ENCODE results near the gene FAM174B.
A peak's percentile ranks its signal among the peaks of the same experiment; 100 is the strongest.

Gene FAM174B

DNA sequence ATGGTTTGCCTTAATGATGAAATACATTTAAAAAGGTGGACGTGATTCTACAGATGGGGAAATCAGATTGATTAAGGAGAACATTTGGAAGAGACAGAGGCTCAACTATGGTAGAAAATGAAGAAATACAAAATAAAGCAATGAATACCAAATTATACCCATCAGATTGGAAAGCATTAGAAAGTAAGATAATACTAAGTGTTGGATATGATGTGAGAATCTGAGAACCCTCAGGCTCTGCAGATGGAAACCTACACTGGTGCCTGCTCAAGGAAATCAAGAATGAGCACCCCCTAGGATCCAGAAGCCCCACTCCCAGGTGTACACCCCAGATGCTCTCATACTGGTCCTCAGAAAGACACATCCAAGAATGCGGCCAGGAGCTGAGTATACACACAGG is 4.6 kb downstream of the FAM174B start:
- Histone ChIP-seq H3K36me3 (ENCODE audit: insufficient read depth, low read length) (no peaks in the 10 kb centered on the region), H3K4me1 (ENCODE audit: control insufficient read depth, insufficient read depth, low read length) (peaks cover 12% of the 10 kb centered on the region), H3K27me3 (ENCODE audit: control insufficient read depth, insufficient read depth, low read length) (peaks cover 2% of the 10 kb centered on the region), H3K9me3 (replicated peaks; ENCODE audit: low read length) (no peaks in the 10 kb centered on the region), H3K9ac (ENCODE audit: low read depth, low read length) (no peak overlapping the region), H3K4me2 (ENCODE audit: low read length) (no peak overlapping the region), H3K4me3 (ENCODE audit: low read length) (no peak overlapping the region)

GRCh38 chr15:92650256-92650655 is 5.3 kb downstream of the FAM174B start:
- Histone ChIP-seq H3K4me1 (ENCODE audit: control insufficient read depth, insufficient read depth, low read length) (peaks cover 8% of the 10 kb centered on the region), H3K4me2 (ENCODE audit: low read length) (no peak overlapping the region), H3K9ac (ENCODE audit: low read depth, low read length) (no peak overlapping the region), H3K27me3 (ENCODE audit: control insufficient read depth, insufficient read depth, low read length) (peaks cover 2% of the 10 kb centered on the region), H3K36me3 (ENCODE audit: insufficient read depth, low read length) (no peaks in the 10 kb centered on the region), H3K4me3 (ENCODE audit: low read length) (no peak overlapping the region), H3K9me3 (replicated peaks; ENCODE audit: low read length) (no peaks in the 10 kb centered on the region)

GRCh38 chr15:92648190-92648875 is 7.2 kb downstream of the FAM174B start:
- Histone ChIP-seq H3K4me2 (ENCODE audit: low read length) (no peak overlapping the region), H3K9me3 (replicated peaks; ENCODE audit: low read length) (no peaks in the 10 kb centered on the region), H3K4me1 (ENCODE audit: control insufficient read depth, insufficient read depth, low read length) (no peaks in the 10 kb centered on the region), H3K36me3 (ENCODE audit: insufficient read depth, low read length) (no peaks in the 10 kb centered on the region), H3K9ac (ENCODE audit: low read depth, low read length) (no peak overlapping the region), H3K4me3 (ENCODE audit: low read length) (no peak overlapping the region), H3K27me3 (ENCODE audit: control insufficient read depth, insufficient read depth, low read length) (no peaks in the 10 kb centered on the region)

- Histone ChIP-seq H3K4me1 (ENCODE audit: control insufficient read depth, insufficient read depth, low read length) (no peaks in the 10 kb centered on the region), H3K9me3 (replicated peaks; ENCODE audit: low read length) (no peaks in the 10 kb centered on the region), H3K4me3 (ENCODE audit: low read length) (no peak overlapping the region), H3K36me3 (ENCODE audit: insufficient read depth, low read length) (no peaks in the 10 kb centered on the region), H3K9ac (ENCODE audit: low read depth, low read length) (no peak overlapping the region), H3K4me2 (ENCODE audit: low read length) (no peak overlapping the region), H3K27me3 (ENCODE audit: control insufficient read depth, insufficient read depth, low read length) (no peaks in the 10 kb centered on the region)
Measured at GRCh38 chr15:92647467-92648163, 8.0 kb downstream of the FAM174B start.

- Histone ChIP-seq H3K36me3 (ENCODE audit: insufficient read depth, low read length) (no peaks in the 10 kb centered on the region), H3K27me3 (ENCODE audit: control insufficient read depth, insufficient read depth, low read length) (no peaks in the 10 kb centered on the region), H3K4me3 (ENCODE audit: low read length) (no peak overlapping the region), H3K4me1 (ENCODE audit: control insufficient read depth, insufficient read depth, low read length) (no peaks in the 10 kb centered on the region), H3K9ac (ENCODE audit: low read depth, low read length) (no peak overlapping the region), H3K4me2 (ENCODE audit: low read length) (no peak overlapping the region), H3K9me3 (replicated peaks; ENCODE audit: low read length) (no peaks in the 10 kb centered on the region)
Measured at GRCh38 chr15:92646216-92646615, 9.4 kb downstream of the FAM174B start.

DNA sequence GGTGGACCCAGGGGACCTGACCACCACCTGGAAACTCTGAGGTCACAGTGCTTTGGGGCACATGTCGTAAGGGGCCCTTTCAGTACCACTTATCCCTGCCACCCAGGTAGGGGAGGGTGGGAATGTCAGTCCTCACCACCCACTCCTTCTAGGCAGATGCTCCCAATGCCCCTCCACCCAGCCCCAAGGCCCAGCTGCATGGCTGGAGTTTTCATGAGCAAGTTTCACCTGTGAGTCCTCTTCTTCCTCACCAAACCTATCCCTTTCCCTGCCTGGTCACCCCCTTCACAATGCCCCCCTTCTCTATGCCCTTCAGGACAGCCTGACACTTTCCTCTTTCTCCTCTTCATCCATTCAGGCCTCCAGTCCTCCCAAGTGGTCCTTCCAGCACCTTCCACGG is 9.8 kb downstream of the FAM174B start:
- Histone ChIP-seq H3K4me3 (ENCODE audit: low read length) (no peak overlapping the region), H3K9me3 (replicated peaks; ENCODE audit: low read length) (no peaks in the 10 kb centered on the region), H3K9ac (ENCODE audit: low read depth, low read length) (no peak overlapping the region), H3K4me2 (ENCODE audit: low read length) (no peak overlapping the region), H3K4me1 (ENCODE audit: control insufficient read depth, insufficient read depth, low read length) (no peaks in the 10 kb centered on the region), H3K36me3 (ENCODE audit: insufficient read depth, low read length) (no peaks in the 10 kb centered on the region), H3K27me3 (ENCODE audit: control insufficient read depth, insufficient read depth, low read length) (no peaks in the 10 kb centered on the region)

GRCh38 chr15:92645051-92645631 is 10.4 kb downstream of the FAM174B start:
- H3K4me1 ChIP-seq (ENCODE audit: control insufficient read depth, insufficient read depth, low read length): no peaks in the 10 kb centered on the region
- H3K27me3 ChIP-seq (ENCODE audit: control insufficient read depth, insufficient read depth, low read length): no peaks in the 10 kb centered on the region
- H3K9me3 ChIP-seq (replicated peaks; ENCODE audit: low read length): no peaks in the 10 kb centered on the region
- H3K36me3 ChIP-seq (ENCODE audit: insufficient read depth, low read length): no peaks in the 10 kb centered on the region
- no peak overlapping the region for H3K9ac ChIP-seq (ENCODE audit: low read depth, low read length)
- no peak overlapping the region for H3K4me3 ChIP-seq (ENCODE audit: low read length)
- no peak overlapping the region for H3K4me2 ChIP-seq (ENCODE audit: low read length)

GRCh38 chr15:92643849-92644815 is 11.4 kb downstream of the FAM174B start:
- H3K4me3 ChIP-seq (ENCODE audit: low read length): no peak overlapping the region
- H3K4me1 ChIP-seq (ENCODE audit: control insufficient read depth, insufficient read depth, low read length): no peaks in the 10 kb centered on the region
- no peaks in the 10 kb centered on the region for H3K27me3 ChIP-seq (ENCODE audit: control insufficient read depth, insufficient read depth, low read length)
- H3K9ac ChIP-seq (ENCODE audit: low read depth, low read length): no peak overlapping the region
- H3K4me2 ChIP-seq (ENCODE audit: low read length): no peak overlapping the region
- no peaks in the 10 kb centered on the region for H3K9me3 ChIP-seq (replicated peaks; ENCODE audit: low read length)
- H3K36me3 ChIP-seq (ENCODE audit: insufficient read depth, low read length): no peaks in the 10 kb centered on the region

GRCh38 chr15:92638709-92639365 is 16.7 kb downstream of the FAM174B start:
- Histone ChIP-seq H3K4me1 (ENCODE audit: control insufficient read depth, insufficient read depth, low read length) (peaks cover 16% of the 10 kb centered on the region), H3K27me3 (ENCODE audit: control insufficient read depth, insufficient read depth, low read length) (no peaks in the 10 kb centered on the region), H3K9ac (ENCODE audit: low read depth, low read length) (peak overlapping the region; percentile 13), H3K4me3 (ENCODE audit: low read length) (peak overlapping the region; percentile 15), H3K4me2 (ENCODE audit: low read length) (no peak overlapping the region), H3K9me3 (replicated peaks; ENCODE audit: low read length) (no peaks in the 10 kb centered on the region), H3K36me3 (ENCODE audit: insufficient read depth, low read length) (no peaks in the 10 kb centered on the region)

GRCh38 chr15:92638291-92638708 is 17.3 kb downstream of the FAM174B start:
- no peaks in the 10 kb centered on the region for H3K27me3 ChIP-seq (ENCODE audit: control insufficient read depth, insufficient read depth, low read length)
- H3K9me3 ChIP-seq (replicated peaks; ENCODE audit: low read length): no peaks in the 10 kb centered on the region
- H3K4me3 ChIP-seq (ENCODE audit: low read length): peak overlapping the region; percentile 15
- H3K36me3 ChIP-seq (ENCODE audit: insufficient read depth, low read length): no peaks in the 10 kb centered on the region
- peak overlapping the region; percentile 13 for H3K9ac ChIP-seq (ENCODE audit: low read depth, low read length)
- no peak overlapping the region for H3K4me2 ChIP-seq (ENCODE audit: low read length)
- peaks cover 16% of the 10 kb centered on the region for H3K4me1 ChIP-seq (ENCODE audit: control insufficient read depth, insufficient read depth, low read length)

DNA sequence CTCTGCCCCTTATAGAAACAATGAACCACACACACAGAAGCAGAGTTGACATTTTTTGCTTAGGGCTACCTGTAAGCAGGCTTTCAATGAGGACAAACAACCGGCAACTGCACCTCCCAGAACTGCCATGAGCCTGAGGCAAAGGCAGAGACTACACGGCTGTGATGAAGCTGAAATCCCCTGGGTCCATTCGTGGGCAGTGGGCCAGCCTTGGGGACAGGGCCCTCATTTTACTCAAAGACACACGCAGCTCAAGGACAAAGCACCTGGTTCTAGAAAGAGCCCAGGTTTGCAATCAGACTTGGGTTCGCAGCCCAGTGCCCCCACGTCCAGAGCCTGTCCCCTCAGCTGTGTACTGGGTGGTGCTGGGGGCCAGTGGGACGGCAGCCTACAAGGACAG is 17.9 kb downstream of the FAM174B start:
- Histone ChIP-seq H3K9ac (ENCODE audit: low read depth, low read length) (no peak overlapping the region), H3K4me2 (ENCODE audit: low read length) (no peak overlapping the region), H3K9me3 (replicated peaks; ENCODE audit: low read length) (no peaks in the 10 kb centered on the region), H3K27me3 (ENCODE audit: control insufficient read depth, insufficient read depth, low read length) (no peaks in the 10 kb centered on the region), H3K36me3 (ENCODE audit: insufficient read depth, low read length) (no peaks in the 10 kb centered on the region), H3K4me3 (ENCODE audit: low read length) (no peak overlapping the region), H3K4me1 (ENCODE audit: control insufficient read depth, insufficient read depth, low read length) (peaks cover 16% of the 10 kb centered on the region)
